ENCODE measurements around the gene UNC93A.

GRCh38 chr6:167272151-167272550 is 19.0 kb upstream of the UNC93A start:
- TF ChIP-seq MAX (IDR thresholded peaks at IDR 0.05) (no peak), ZFX (IDR thresholded peaks at IDR 0.05) (no peak), CTCF (IDR thresholded peaks at IDR 0.05 in 2 of 3, conservative IDR thresholded peaks at IDR 0.05 in 1 of 3; ENCODE audit: borderline replicate concordance in 1 of 3, insufficient read depth in 1 of 3, low read depth in 2 of 3, low read length in 2 of 3) (no peak), YY1 (IDR thresholded peaks at IDR 0.05; ENCODE audit: extremely low read depth, insufficient replicate concordance, low read depth, low read length) (no peak), REST (IDR thresholded peaks at IDR 0.05; ENCODE audit: low read depth) (no peak), TCF7L2 (IDR thresholded peaks at IDR 0.05; ENCODE audit: borderline replicate concordance, extremely low read depth, insufficient read depth, insufficient read length) (no peak), SIN3A (IDR thresholded peaks at IDR 0.05; ENCODE audit: low read depth) (no peak), EGR1 (IDR thresholded peaks at IDR 0.05; ENCODE audit: low read depth) (no peak), EZH2phosphoT487 (IDR thresholded peaks at IDR 0.05; ENCODE audit: borderline replicate concordance) (no peak), POLR2AphosphoS5 (IDR thresholded peaks at IDR 0.05; ENCODE audit: low read depth, low read length) (no peak), ELF1 (IDR thresholded peaks at IDR 0.05; ENCODE audit: borderline replicate concordance, low read depth) (no peak), EZH2 (IDR thresholded peaks at IDR 0.05) (no peak), ZNF274 (IDR thresholded peaks at IDR 0.05; ENCODE audit: low read depth, low read length) (no peak)

Measured in HCT116 (cell line).